Activated naive CD8-positive, alpha-beta T cell (primary cell): Measurements from ENCODE around the gene ACTN4.

Source experiments
- H3K27ac Mint-ChIP-seq: one replicate; pipeline ENCODE4 v1.8.0; 2021; ENCODE audit warnings: mixed read lengths
- H3K27me3 Mint-ChIP-seq: one replicate; pipeline ENCODE4 v1.8.0; 2021; ENCODE audit warnings: mixed read lengths
- H3K36me3 Mint-ChIP-seq: one replicate; pipeline ENCODE4 v1.8.0; 2021; ENCODE audit warnings: mixed read lengths
- H3K4me1 Mint-ChIP-seq: one replicate; pipeline ENCODE4 v1.8.0; 2021; ENCODE audit warnings: low read depth, mixed read lengths
- H3K4me3 Mint-ChIP-seq: one replicate; pipeline ENCODE4 v1.8.0; 2021; ENCODE audit warnings: mild to moderate bottlenecking, mixed read lengths
- H3K9me3 Mint-ChIP-seq: one replicate; pipeline ENCODE4 v1.8.0; 2021; ENCODE audit warnings: low read depth, mixed read lengths

ACTN4 gene

DNA sequence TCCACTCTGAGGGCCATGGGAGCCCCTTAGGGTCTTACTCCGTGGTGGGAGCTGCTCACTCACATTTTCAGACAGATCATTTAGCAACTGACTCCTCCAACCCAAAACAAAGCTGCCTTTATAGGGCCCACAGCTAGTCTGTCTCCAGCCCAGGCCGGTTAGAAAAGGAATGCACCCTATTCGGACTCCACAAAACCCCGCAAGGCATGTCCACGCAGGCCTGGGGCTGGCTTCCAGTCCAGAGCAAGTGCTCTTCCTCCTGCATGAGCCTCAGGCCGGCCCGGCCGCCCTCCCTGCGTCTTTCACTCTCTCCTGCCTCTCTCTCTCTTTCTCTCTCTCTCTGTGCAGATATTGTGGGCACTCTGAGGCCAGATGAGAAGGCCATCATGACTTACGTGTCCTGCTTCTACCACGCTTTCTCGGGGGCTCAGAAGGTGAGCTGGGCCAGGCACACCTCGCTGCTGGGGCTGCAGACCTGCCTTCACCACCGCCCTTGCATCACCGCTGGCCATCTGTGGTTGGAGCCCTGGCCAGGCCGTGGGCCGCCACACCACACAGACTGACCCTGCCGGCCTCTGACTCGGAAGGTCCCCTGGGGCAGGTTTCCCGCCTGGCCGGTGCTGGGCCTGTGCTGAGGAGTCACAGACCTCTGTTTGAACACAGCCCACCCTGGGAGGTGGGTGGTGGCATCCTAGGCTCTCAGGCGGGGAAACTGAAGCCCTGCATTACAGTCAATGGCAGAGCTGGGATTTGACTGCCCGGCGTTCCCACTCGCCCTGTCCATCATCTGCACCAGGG is 63.7 kb downstream of the ACTN4 start:
- Mint-ChIP-seq H3K27me3 (no peaks in the 10 kb centered on the region), H3K36me3 (peaks cover 11% of the 10 kb centered on the region), H3K27ac (peak overlapping the region; percentile 23), H3K9me3 (no peaks in the 10 kb centered on the region), H3K4me1 (no peaks in the 10 kb centered on the region), H3K4me3 (no peak overlapping the region)

DNA sequence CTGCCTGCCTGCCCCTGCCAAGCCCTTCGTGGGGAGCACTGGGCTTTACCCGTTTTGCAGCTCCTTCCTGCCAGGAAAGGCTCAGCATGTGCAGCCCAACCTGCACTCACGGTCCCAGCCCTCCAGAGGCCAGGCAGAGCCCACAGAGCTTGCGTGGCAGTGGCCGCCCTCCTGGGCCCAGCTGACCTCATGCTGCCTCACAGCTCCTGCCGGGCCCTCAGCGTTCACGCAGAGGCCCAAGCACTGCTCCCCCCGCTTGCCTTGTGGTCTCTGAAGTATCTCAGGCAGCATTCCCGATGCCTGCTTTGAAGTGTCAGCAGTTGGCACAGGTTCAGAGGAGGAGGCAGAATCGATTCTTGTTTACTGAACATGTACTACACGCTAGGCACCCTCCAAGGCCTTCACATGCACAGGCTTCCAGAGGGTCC is 64.3 kb downstream of the ACTN4 start:
- Mint-ChIP-seq H3K36me3 (peaks cover 11% of the 10 kb centered on the region), H3K27me3 (no peaks in the 10 kb centered on the region), H3K9me3 (no peaks in the 10 kb centered on the region), H3K4me3 (no peak overlapping the region), H3K27ac (no peak overlapping the region), H3K4me1 (no peaks in the 10 kb centered on the region)

DNA sequence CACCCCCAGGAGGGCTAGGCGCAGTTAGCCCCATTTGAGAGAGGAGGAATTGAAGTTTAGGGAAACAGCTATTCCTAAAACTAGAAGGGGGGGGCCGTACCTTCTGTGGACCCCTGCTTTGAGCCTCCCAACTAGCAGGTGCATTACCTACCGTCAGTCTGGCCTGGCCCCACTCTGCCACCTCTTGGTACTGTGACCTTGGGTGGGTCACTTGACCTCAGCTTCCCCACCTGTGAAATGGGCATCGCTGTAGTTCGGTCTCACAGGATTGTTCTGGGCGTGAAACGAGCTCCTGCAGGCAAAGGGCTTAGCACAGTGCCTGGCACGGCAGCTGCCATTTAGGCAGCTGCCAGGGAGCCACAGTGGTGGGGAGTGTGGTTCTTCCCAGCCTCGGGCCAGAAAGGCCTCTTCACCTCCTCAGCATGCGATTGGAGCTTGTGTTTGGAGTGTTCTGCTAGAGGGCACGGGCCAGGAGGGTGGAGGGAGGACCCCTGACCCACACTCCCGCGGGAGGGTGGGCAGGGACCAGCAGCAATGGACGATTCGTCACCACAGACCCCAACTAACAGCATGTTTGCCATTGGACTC is 64.8 kb downstream of the ACTN4 start:
- Mint-ChIP-seq H3K27me3 (no peaks in the 10 kb centered on the region), H3K4me1 (no peaks in the 10 kb centered on the region), H3K9me3 (no peaks in the 10 kb centered on the region), H3K36me3 (peaks cover 8% of the 10 kb centered on the region), H3K4me3 (no peak overlapping the region), H3K27ac (no peak overlapping the region)

DNA sequence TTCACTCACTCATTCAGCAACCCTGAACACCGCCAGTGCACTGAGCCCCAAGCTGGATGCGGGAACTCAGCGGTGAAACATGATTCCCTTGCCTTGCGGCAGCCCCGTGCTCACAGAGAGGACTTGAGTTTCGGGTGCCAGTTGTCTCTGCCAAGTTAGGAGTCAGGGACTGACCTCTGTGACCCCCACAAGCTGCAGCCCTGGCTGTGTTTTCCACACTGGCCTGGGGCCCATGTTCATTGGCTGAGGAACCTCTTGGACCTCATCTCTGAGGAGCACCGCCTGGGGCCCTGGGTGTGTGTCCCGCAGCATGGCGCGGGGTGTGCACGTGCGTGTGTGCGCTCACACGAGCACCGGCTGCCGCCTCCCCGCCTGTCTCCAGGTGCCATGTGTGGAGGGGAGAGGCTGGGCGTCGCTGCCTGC is 65.8 kb downstream of the ACTN4 start:
- H3K36me3 Mint-ChIP-seq: peaks cover 8% of the 10 kb centered on the region
- H3K27me3 Mint-ChIP-seq: no peaks in the 10 kb centered on the region
- H3K27ac Mint-ChIP-seq: no peak overlapping the region
- H3K4me3 Mint-ChIP-seq: no peak overlapping the region
- H3K4me1 Mint-ChIP-seq: no peaks in the 10 kb centered on the region
- H3K9me3 Mint-ChIP-seq: no peaks in the 10 kb centered on the region

DNA sequence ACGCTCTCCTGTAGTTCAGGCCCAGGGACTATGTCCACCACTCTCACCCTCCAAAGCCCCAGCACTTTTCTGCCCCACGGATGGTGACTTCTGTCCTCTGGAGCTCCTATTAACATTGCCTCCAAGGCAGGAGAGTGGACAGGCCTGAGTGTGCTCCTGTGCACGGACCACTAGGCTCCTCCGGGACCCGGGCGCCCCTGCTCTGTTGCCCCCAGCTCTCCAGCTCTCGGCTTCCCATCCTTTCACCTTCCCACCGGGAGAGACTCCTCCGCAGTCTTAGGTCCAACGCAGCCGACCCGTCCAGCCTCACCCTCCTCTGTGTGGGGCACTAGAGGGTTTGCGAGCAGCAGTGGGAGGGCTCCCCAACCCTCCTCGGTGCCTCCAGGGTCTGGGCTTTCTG is 66.4 kb downstream of the ACTN4 start:
- no peak overlapping the region for H3K4me3 Mint-ChIP-seq
- no peak overlapping the region for H3K27ac Mint-ChIP-seq
- no peaks in the 10 kb centered on the region for H3K9me3 Mint-ChIP-seq
- no peaks in the 10 kb centered on the region for H3K4me1 Mint-ChIP-seq
- no peaks in the 10 kb centered on the region for H3K27me3 Mint-ChIP-seq
- H3K36me3 Mint-ChIP-seq: peaks cover 6% of the 10 kb centered on the region

DNA sequence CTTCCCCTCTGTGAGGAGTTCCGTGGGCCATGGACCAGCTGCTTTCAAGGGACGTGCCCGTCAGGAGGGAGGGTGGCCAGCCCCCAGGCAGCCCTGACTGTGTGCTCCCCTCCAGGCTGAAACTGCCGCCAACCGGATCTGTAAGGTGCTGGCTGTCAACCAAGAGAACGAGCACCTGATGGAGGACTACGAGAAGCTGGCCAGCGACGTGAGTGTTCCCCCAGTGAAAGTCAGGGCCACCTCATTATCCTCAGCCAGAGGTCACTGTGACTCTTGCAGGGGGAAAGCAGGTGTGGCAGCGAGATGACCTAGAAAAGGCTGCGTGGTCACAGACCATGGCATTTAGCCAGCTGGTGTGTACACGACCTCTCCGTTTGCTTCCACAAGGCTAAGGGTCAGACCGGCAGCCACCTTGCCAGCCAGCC is 66.9 kb downstream of the ACTN4 start:
- Mint-ChIP-seq H3K27me3 (no peaks in the 10 kb centered on the region), H3K36me3 (peaks cover 4% of the 10 kb centered on the region), H3K9me3 (no peaks in the 10 kb centered on the region), H3K4me1 (no peaks in the 10 kb centered on the region), H3K27ac (no peak overlapping the region), H3K4me3 (no peak overlapping the region)

DNA sequence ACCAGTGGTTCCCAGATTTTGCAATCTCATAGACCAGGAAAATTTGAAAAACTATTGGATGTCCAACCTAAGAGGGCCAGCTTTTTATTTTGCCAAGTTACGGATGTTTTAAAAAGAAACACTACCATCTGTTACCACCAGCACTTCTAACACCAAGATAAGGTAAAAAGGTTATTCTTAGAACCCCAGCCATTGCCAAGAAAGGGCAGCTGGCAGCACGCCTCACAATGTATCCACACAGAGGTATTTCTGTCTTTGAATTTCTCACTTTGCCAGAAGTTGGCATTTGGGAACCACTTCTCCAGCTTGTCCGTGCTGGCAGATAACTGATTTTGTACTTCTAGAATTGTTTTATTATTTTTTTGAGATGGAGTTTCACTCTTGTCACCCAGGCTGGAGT is 68.1 kb downstream of the ACTN4 start:
- Mint-ChIP-seq H3K36me3 (peaks cover 1% of the 10 kb centered on the region), H3K9me3 (no peaks in the 10 kb centered on the region), H3K4me3 (no peak overlapping the region), H3K4me1 (no peaks in the 10 kb centered on the region), H3K27ac (no peak overlapping the region), H3K27me3 (no peaks in the 10 kb centered on the region)

DNA sequence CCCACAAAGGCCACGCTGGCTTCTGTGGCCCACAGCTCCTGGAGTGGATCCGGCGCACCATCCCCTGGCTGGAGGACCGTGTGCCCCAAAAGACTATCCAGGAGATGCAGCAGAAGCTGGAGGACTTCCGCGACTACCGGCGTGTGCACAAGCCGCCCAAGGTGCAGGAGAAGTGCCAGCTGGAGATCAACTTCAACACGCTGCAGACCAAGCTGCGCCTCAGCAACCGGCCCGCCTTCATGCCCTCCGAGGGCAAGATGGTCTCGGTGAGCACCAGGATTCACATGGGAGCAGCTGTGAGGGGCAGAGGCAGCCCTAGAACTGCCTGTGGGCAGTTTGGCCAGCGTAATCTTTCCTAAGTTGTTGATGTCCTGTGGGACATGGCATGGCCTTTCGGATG is 69.6 kb downstream of the ACTN4 start:
- no peaks in the 10 kb centered on the region for H3K36me3 Mint-ChIP-seq
- H3K27ac Mint-ChIP-seq: no peak overlapping the region
- no peak overlapping the region for H3K4me3 Mint-ChIP-seq
- H3K4me1 Mint-ChIP-seq: no peaks in the 10 kb centered on the region
- no peaks in the 10 kb centered on the region for H3K27me3 Mint-ChIP-seq
- H3K9me3 Mint-ChIP-seq: no peaks in the 10 kb centered on the region

DNA sequence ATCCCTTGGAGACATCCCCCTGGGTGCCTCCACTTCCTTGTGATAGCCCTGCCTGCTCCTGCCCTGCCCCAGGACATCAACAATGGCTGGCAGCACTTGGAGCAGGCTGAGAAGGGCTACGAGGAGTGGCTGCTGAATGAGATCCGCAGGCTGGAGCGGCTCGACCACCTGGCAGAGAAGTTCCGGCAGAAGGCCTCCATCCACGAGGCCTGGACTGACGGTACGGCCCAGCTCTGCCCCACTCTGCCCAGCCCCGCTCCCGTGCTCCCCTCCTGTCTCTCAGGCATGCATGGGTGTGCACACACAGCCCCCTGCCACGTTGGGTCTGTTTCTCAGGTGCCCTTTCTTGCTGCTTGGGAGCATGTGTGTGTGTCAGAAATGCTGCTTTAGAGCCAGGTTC is 70.4 kb downstream of the ACTN4 start:
- Mint-ChIP-seq H3K4me3 (no peak overlapping the region), H3K27ac (no peak overlapping the region), H3K27me3 (no peaks in the 10 kb centered on the region), H3K36me3 (no peaks in the 10 kb centered on the region), H3K4me1 (no peaks in the 10 kb centered on the region), H3K9me3 (no peaks in the 10 kb centered on the region)

DNA sequence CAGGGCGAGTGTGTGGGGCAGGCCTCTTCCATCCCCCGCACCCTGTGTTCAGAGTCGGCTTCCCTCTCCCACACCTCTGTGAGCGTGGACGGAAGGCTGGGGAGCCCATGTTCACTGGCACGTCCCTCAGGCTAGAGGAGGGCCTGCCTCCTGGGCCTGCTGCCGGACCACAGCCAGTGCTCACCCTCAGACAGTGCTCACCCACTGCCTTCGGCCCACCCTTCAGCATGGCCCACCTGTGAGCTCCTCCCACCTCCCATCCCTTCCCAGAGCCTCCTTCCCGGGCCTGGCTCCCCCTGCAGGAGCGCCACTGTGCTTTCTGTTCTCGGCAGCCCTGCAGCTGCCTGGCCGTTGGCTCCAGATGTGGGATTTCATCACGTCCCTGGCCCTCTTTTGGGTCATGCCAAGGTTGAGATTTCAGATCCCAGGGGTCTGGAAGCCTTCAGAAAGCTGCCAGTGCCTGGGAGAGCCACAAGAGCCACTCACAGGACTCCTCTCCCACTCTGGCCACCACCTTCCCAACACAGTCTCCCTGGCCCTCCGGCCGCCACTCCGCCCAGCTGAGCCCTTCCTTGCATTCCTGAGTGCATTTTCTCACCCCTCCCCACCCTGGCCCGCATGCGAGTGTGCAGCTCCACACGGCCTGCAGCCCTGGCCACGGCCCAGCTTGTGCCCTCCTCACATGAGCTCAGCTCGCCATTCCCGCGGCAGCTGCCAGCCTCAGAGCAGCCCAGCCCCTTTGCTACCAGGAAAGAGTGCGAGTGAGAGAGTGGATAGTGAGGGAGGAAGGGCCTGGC is 71.5 kb downstream of the ACTN4 start:
- Mint-ChIP-seq H3K27ac (no peak overlapping the region), H3K27me3 (no peaks in the 10 kb centered on the region), H3K36me3 (no peaks in the 10 kb centered on the region), H3K9me3 (no peaks in the 10 kb centered on the region), H3K4me3 (no peak overlapping the region), H3K4me1 (no peaks in the 10 kb centered on the region)

DNA sequence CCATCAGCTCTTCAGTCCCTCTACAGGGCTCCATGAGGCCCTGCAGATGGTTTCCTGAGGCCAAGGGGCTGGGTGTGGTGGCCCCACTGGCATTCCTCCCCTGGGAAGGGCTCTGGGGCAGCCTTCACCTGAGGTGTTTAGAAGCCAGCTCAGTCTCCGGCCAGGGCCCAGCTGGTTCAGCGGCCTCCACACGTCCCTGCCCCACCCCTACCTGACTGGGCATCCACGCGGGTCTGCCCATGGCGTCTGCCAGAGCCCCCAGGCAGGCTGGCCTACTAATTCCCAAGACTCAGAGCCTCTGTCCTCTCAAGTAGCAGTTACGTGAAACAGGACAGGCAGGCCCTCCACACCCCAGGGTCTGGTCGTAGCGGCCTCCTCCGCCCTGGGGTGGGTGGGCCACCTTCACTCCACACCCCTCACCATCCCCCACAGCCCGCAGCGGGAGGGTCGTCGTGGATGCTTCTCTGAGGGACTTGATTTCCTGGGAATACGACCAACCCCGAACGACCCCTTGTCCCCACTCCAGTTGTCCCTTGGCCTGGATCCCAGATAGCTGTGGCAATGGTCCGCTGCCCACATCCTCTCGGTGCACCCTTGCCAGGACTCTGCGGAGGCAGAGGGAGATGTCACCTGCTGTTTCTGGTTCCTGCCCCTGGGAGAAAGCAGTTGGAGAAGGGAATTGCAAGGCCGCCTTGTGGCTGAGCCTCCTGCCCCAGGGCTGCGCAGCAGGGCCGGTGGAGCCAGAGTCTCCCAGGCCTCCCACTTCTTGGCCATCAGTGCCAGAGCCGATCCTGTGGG is 72.5 kb downstream of the ACTN4 start:
- Mint-ChIP-seq H3K36me3 (no peaks in the 10 kb centered on the region), H3K27ac (no peak overlapping the region), H3K4me3 (no peak overlapping the region)

DNA sequence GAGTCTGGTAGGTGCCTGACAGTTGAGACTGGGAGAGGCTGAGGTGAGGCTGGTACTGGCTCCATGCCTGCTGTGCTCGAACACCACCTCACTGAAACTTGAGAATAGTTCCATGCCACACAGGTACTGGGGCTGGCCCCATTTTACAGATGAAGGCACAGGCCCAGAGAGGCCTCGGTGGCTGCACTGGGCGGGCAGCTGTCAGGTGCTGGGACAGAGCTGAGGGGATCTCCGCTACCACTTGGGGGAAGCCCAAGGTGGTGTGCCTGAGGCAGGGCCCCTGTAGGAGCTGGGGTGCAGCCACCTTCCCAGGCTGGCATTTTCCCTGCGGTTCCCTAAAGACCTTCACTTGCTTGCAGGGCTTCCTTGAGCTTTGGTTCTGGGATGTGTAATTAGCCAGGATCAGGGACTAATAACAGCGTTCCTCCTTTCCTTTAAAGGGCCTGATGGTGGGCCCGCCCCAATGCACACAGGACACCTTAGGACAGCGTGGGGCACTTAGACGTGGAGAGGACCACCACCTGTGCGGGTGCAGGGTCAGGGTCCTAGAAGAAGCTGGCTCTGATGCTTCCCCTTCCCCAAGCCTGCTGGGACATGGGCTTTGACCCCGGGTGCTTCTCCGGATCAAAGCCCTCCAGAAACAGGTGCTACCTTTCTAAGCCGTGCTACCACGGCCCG is 73.2 kb downstream of the ACTN4 start:
- Mint-ChIP-seq H3K27ac (no peak overlapping the region), H3K27me3 (no peaks in the 10 kb centered on the region), H3K4me3 (no peak overlapping the region), H3K36me3 (no peaks in the 10 kb centered on the region), H3K9me3 (no peaks in the 10 kb centered on the region), H3K4me1 (no peaks in the 10 kb centered on the region)

More for the DNA sequence above, 72.5 kb downstream of the ACTN4 start:
- H3K27me3 Mint-ChIP-seq: no peaks in the 10 kb centered on the region
- no peaks in the 10 kb centered on the region for H3K9me3 Mint-ChIP-seq
- no peaks in the 10 kb centered on the region for H3K4me1 Mint-ChIP-seq

DNA sequence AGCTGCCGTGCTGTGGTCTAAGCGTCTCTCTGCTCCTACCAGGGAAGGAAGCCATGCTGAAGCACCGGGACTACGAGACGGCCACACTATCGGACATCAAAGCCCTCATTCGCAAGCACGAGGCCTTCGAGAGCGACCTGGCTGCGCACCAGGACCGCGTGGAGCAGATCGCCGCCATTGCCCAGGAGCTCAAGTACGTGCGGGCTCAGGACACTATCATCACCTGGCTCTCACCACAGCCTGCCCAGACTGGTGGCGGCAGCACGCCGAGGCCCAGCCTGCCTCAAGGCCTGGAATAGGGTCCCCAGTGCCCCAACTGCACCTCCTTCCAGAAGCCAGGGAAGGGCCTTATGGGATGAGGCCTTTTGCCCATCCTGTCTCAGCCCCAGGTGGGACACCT is 74.0 kb downstream of the ACTN4 start:
- no peak overlapping the region for H3K27ac Mint-ChIP-seq
- no peaks in the 10 kb centered on the region for H3K36me3 Mint-ChIP-seq
- H3K4me3 Mint-ChIP-seq: no peak overlapping the region
- H3K9me3 Mint-ChIP-seq: no peaks in the 10 kb centered on the region
- H3K4me1 Mint-ChIP-seq: no peaks in the 10 kb centered on the region
- H3K27me3 Mint-ChIP-seq: no peaks in the 10 kb centered on the region

DNA sequence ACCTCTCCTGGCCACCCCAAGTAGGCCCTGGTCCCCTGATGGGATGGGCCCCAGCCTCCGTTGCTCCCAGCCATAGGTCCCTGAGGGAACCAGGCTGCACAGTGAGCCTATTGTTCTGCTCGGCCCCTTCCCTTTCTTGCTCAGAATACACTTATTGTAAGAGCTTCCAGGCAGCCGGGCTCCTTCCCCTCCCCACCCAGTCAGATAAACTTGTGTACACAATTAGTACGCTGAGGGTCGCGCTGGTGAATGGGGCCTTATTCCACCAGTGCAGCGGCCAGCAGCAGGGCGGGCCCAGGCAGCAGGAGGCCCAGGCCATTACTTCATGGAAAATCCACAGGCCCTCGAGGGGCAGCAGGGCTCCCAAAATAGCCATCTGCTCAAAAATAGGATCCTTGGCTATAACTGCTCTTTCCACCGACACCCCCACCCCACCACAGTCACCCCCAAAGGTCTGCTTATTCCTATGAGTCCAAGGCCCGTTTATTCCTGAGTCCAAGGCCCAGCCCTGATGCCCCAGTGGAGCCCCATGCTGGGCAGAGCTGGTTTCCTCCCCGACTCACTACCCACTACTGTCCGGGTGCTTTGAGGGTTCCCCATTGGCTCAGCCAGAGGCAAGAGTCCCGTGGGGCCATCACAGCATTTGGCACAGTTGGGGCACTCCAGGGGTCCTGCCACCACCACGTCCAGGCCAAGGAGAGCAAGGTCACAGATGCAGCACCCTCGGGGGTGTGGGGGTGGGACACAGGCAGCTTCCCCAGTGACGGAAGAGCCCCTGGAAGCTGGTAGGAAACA is 74.7 kb downstream of the ACTN4 start:
- Mint-ChIP-seq H3K9me3 (no peaks in the 10 kb centered on the region), H3K4me3 (no peak overlapping the region), H3K27ac (no peak overlapping the region), H3K36me3 (no peaks in the 10 kb centered on the region), H3K4me1 (no peaks in the 10 kb centered on the region), H3K27me3 (no peaks in the 10 kb centered on the region)
